ENCODE results near the gene EGFL8. TPM values are rescaled to one million over a fixed set of nuclear protein-coding genes. Genes with fewer than 3 reads are reported as not detected.

The EGFL8 gene
- total RNA-seq, 4 donors from 2014 or later: 0.80 to 7.1 (median 4.2) TPM

DNA sequence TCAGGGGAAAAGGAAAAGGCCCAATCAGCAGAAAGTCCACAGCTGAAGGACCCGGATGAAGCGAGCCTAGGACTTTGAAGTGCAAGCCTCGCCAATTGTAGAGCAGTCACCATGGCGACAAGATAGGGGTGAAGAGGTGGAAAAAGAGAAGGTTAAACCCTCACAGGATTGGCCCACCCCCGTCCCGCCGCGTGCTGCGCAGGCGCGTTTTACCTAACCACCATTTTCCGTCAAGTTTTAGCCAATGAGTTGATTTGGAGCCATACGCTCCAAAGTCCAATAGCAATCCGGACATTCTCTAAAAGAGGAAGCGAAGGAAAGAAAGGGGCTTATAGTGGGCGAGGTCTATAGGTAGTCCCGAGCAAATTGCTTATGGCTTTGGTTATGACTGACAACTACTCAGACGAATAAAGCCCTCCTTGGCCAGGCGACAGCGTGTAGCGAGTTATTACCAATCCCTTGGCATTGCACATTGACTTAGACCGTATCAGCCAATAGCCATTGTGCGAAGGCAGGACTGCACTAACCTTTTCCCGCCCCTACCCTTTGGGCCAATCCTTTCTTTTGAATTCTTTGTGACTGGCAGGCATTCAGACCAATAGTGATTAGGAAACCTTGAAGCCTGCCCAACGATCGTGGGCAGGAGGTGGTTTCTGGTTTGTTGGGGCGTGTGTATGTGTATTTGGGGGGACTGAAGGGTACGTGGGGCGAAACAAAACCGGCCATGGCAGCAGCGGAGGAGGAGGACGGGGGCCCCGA is 13.6 kb downstream of the EGFL8 start, which contains the start of gene RNF5:
Gene RNF5, plus strand, starts transcription at position 618 of the 759 bp plus-strand sequence. Its CDS starts 107 bp downstream, at position 725.
- peak; percentile 98 to 99 for DNase-seq
- peak; percentile 84 to 88 for ATAC-seq
- Histone ChIP-seq H3K27ac (peak within 1 kb of the TSS; percentile 92 to 99 (median 96)), H3K27me3 (no peaks in the 10 kb centered on the region), H3K36me3 (peaks cover 0 to 19% of the 10 kb centered on the region in 2 donors), H3K4me1 (peaks cover 41 to 46% of the 10 kb centered on the region in 2 donors), H3K9me3 (no peaks in the 10 kb centered on the region), H3K4me3 (peak within 1 kb of the TSS; percentile 81 to 99 (median 96))
- in situ Hi-C loops (cut with MboI; ENCODE audit: low sequenced_read_pairs in 4 of 4) (loop anchor here in 3 of 4 donors (25.0 kb wide), 6 partner anchors 216 to 1566 kb away; partner anchors contain the start of genes BRD2 (in 3 of the 3), HLA-DMA (in 3 of the 3), APOM (in 2 of the 3) and BAG6 (in 2 of the 3)), intact Hi-C loops (cut with DNase I; ENCODE audit: low total_unique reads) (loop anchor here (1.0 to 10.0 kb wide), 9 partner anchors 17 to 1137 kb away; partner anchors contain the start of genes B3GALT4, BRD2, CSNK2B and DXO)
- TF ChIP-seq, protein P1, sequence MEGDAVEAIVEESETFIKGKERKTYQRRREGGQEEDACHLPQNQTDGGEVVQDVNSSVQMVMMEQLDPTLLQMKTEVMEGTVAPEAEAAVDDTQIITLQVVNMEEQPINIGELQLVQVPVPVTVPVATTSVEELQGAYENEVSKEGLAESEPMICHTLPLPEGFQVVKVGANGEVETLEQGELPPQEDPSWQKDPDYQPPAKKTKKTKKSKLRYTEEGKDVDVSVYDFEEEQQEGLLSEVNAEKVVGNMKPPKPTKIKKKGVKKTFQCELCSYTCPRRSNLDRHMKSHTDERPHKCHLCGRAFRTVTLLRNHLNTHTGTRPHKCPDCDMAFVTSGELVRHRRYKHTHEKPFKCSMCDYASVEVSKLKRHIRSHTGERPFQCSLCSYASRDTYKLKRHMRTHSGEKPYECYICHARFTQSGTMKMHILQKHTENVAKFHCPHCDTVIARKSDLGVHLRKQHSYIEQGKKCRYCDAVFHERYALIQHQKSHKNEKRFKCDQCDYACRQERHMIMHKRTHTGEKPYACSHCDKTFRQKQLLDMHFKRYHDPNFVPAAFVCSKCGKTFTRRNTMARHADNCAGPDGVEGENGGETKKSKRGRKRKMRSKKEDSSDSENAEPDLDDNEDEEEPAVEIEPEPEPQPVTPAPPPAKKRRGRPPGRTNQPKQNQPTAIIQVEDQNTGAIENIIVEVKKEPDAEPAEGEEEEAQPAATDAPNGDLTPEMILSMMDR (IDR thresholded peaks at IDR 0.05 in 4 of 5, conservative IDR thresholded peaks at IDR 0.05 in 1 of 5): no peak
- TF ChIP-seq POLR2A (IDR thresholded peaks at IDR 0.05): peak; percentile 46 to 63

DNA sequence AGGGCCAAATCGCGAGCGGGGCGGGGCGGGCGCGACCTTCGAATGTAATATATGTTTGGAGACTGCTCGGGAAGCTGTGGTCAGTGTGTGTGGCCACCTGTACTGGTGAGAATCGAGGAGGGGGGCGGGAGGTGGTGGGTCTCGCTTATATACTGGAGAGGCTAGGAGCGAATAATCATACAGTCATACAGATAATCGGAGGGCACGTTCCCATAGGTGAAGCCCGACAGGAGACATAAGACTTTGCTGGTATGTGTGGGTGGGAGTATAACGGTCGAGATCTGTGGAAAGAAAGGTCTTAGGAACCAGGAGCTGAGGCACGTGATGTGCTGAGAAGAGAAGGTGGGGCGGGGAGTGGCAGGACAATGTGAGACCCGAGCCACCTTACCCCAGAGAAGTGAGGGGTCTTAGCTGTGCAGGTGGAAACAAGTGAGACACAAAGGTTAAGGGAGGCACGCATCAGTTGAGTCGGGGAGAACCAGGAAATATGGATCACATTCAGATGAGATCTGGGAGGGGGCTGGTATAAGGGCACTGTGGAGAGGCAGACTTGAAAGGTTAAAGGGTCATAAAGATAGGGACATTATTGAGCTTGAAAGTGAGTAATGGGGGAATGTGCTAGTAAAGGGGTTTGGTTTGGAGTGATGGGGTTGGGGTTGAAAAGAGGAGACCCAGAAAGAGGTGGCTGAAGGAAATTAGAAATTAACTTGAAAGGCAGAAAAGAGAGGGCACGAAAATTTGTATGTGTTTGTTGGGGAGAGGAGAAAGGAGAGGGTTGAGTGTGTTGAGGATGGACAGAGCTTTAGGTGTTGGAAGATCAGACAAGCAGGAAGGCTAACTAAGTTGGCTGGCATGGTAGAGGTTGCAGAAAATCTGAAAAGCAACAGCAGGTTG is 14.4 kb downstream of the EGFL8 start:
- H3K27me3 ChIP-seq: no peaks in the 10 kb centered on the region
- no peak for DNase-seq
- in situ Hi-C loops (cut with MboI; ENCODE audit: low sequenced_read_pairs in 4 of 4): loop anchor here in 3 of 4 donors (25.0 kb wide), 6 partner anchors 216 to 1566 kb away; partner anchors contain the start of genes BRD2 (in 3 of the 3), HLA-DMA (in 3 of the 3), APOM (in 2 of the 3) and BAG6 (in 2 of the 3)
- no peaks in the 10 kb centered on the region for H3K9me3 ChIP-seq
- peak overlapping the region; percentile 67 to 99 (median 96) for H3K4me3 ChIP-seq
- intact Hi-C loops (cut with DNase I; ENCODE audit: low total_unique reads): loop anchor here (5.0 to 10.0 kb wide), 6 partner anchors 204 to 1136 kb away; partner anchors contain the start of genes B3GALT4, BRD2, CSNK2B and DXO
- ATAC-seq: peak in 1 of 2 donors; percentile 6
- H3K27ac ChIP-seq: peak overlapping the region; percentile 92 to 99 (median 96)
- H3K4me1 ChIP-seq: peaks cover 41 to 49% of the 10 kb centered on the region in 2 donors
- TF ChIP-seq, protein P1 (IDR thresholded peaks at IDR 0.05 in 4 of 5, conservative IDR thresholded peaks at IDR 0.05 in 1 of 5): no peak
- no peak for TF ChIP-seq POLR2A (IDR thresholded peaks at IDR 0.05)
- peaks cover 0 to 19% of the 10 kb centered on the region in 2 donors for H3K36me3 ChIP-seq

DNA sequence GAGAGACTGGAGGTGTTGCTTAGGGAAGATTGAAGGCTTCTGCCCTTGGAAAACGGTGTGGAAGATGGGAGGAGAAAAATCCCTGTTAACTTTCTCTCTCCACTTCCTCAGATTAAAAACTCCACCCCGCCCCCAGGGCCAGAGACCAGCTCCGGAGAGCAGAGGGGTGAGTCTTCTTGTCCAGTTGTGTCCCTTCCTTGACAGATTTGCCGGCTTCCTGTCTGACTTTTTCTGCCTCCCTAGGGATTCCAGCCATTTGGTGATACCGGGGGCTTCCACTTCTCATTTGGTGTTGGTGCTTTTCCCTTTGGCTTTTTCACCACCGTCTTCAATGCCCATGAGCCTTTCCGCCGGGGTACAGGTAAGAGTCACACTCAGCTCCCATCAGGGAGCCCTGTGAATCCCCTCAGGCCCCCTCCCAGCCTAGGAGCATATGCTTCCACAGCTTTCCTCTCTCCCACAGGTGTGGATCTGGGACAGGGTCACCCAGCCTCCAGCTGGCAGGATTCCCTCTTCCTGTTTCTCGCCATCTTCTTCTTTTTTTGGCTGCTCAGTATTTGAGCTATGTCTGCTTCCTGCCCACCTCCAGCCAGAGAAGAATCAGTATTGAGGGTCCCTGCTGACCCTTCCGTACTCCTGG is 15.5 kb downstream of the EGFL8 start:
- Histone ChIP-seq H3K4me3 (no peak overlapping the region), H3K4me1 (peaks cover 42 to 49% of the 10 kb centered on the region in 2 donors), H3K9me3 (no peaks in the 10 kb centered on the region), H3K36me3 (peaks cover 0 to 19% of the 10 kb centered on the region in 2 donors), H3K27ac (peak overlapping the region; percentile 92 to 99 (median 96)), H3K27me3 (no peaks in the 10 kb centered on the region)
- intact Hi-C loops (cut with DNase I; ENCODE audit: low total_unique reads) (loop anchor here (5.0 to 10.0 kb wide), 6 partner anchors 205 to 1135 kb away; partner anchors contain the start of genes B3GALT4, BRD2, CSNK2B and DXO), in situ Hi-C loops (cut with MboI; ENCODE audit: low sequenced_read_pairs in 4 of 4) (loop anchor here in 3 of 4 donors (25.0 kb wide), 6 partner anchors 218 to 1568 kb away; partner anchors contain the start of genes BRD2 (in 3 of the 3), HLA-DMA (in 3 of the 3), APOM (in 2 of the 3) and BAG6 (in 2 of the 3))
- no peak for ATAC-seq
- TF ChIP-seq, protein P1 (IDR thresholded peaks at IDR 0.05 in 4 of 5, conservative IDR thresholded peaks at IDR 0.05 in 1 of 5): no peak
- no peak for TF ChIP-seq POLR2A (IDR thresholded peaks at IDR 0.05)
- no peak for DNase-seq
